Tibial nerve (tissue), 4 donors: ENCODE measurements around the gene MBLAC1. TPM values are rescaled to one million over a fixed set of nuclear protein-coding genes. Genes with fewer than 3 reads are reported as not detected.

ENCODE experiments used
- DNase-seq, 2 donors: peaks; one replicate each; pipeline ENCODE4 v3.0.0-alpha.2; 2019; ENCODE audit warnings: low spot score in 2 of 2
- H3K27ac ChIP-seq, 4 donors: fragments of 200-600 bp; sonication (generic) in 3 of 4; one replicate each; pipeline ENCODE4 v1.5.1; 2017 to 2019; ENCODE audit warnings: mild to moderate bottlenecking in 1 of 4
- H3K27me3 ChIP-seq, 2 donors: fragments of 200-600 bp; sonication (generic) in 1 of 2; one replicate each; pipeline versions ENCODE4 v1.5.1 to v1.6.0; 2017 to 2019
- H3K36me3 ChIP-seq, 3 donors: fragments of 200-600 bp; sonication (generic); one replicate each; pipeline ENCODE4 v1.5.1; 2018 to 2019
- H3K4me1 ChIP-seq, 4 donors: fragments of 200-600 bp; sonication (generic) in 3 of 4; one replicate each; pipeline ENCODE4 v1.5.1; 2017 to 2019
- H3K4me3 ChIP-seq, 4 donors: fragments of 200-600 bp; sonication (generic) in 3 of 4; one replicate each; pipeline ENCODE4 v1.5.1; 2017 to 2019; ENCODE audit warnings: mild to moderate bottlenecking in 1 of 4, moderate library complexity in 1 of 4
- H3K9me3 ChIP-seq, 4 donors: fragments of 200-600 bp; sonication (generic) in 3 of 4; one replicate each; pipeline ENCODE4 v1.5.1; 2017 to 2019
- CTCF ChIP-seq, 5 experiments: fragments of 200-600 bp in 3 of 5; fragments of 450-650 bp in 2 of 5; sonication (generic) in 3 of 5; IDR thresholded peaks; one replicate each; pipeline ENCODE4 v1.5.1; 2016 to 2019; ENCODE audit warnings: antibody characterized with exemption in 5 of 5, mild to moderate bottlenecking in 3 of 5, moderate library complexity in 2 of 5
- EP300 ChIP-seq, 2 donors: sonication (generic); formaldehyde crosslinking; IDR thresholded peaks; one replicate each; pipeline ENCODE4 v1.6.1; 2017; ENCODE audit warnings: antibody characterized with exemption in 2 of 2, mild to moderate bottlenecking in 1 of 2
- POLR2A ChIP-seq, 2 donors: fragments of 450-650 bp; IDR thresholded peaks; one replicate each; pipeline ENCODE4 v1.6.1; 2017; ENCODE audit warnings: antibody characterized with exemption in 2 of 2, mild to moderate bottlenecking in 2 of 2, moderate library complexity in 2 of 2
- WGBS, 2 donors: methylation state at CpG; one replicate each; pipeline ENCODE4 v1.1.5; 2018; 5-methylcytosine and 5-hydroxymethylcytosine counted together
- total RNA-seq, 4 donors: library from RNA; depleted of rRNA; stranded (reverse); fragments of >200 nt; gene quantifications; one replicate each; pipeline ENCODE4 v1.1.0, GENCODE V29; 2016

The MBLAC1 gene
- total RNA-seq, 4 donors from 2014 or later = 3.9 to 9.2 (median 6.9) TPM

- Histone ChIP-seq H3K9me3 (no peaks in the 10 kb centered on the region), H3K27ac (peak within 1 kb of the TSS; percentile 79 to 91 (median 84)), H3K36me3 (peaks cover 0 to 36% (median 0%) of the 10 kb centered on the region in 3 donors), H3K27me3 (no peaks in the 10 kb centered on the region), H3K4me3 (peak within 1 kb of the TSS; percentile 61 to 85 (median 69)), H3K4me1 (peaks cover 0 to 29% (median 16%) of the 10 kb centered on the region in 4 donors)
- 0 to 1% methylated on average over 42 to 48 of the region's 49 CpGs for WGBS, 2 donors
- TF ChIP-seq CTCF (IDR thresholded peaks at IDR 0.05) (peak in 2 of 5 experiments; percentile 29 to 65), POLR2A (IDR thresholded peaks at IDR 0.05) (peak; percentile 35 to 56), EP300 (IDR thresholded peaks at IDR 0.05) (peak; percentile 81 to 87)
- peak; percentile 88 to 91 for DNase-seq
Measured at GRCh38 chr7:100119072-100119969, 7.4 kb upstream of the MBLAC1 start, which contains the start of the genes CNPY4 and TAF6. CNPY4 (plus strand) TSS chr7:100119634; CDS start chr7:100119745, 111 bp downstream. TAF6 (minus strand) TSS chr7:100119358; CDS start chr7:100114209, 5,149 bp downstream.

GRCh38 chr7:100119970-100120732 lies 6.6 kb upstream of the MBLAC1 start:
- Histone ChIP-seq H3K4me1 (peaks cover 0 to 32% (median 18%) of the 10 kb centered on the region in 4 donors), H3K4me3 (peak overlapping the region; percentile 61 to 85 (median 69)), H3K27ac (peak overlapping the region; percentile 79 to 91 (median 84)), H3K27me3 (no peaks in the 10 kb centered on the region), H3K36me3 (peaks cover 0 to 42% (median 0%) of the 10 kb centered on the region in 3 donors), H3K9me3 (no peaks in the 10 kb centered on the region)
- TF ChIP-seq EP300 (IDR thresholded peaks at IDR 0.05) = no peak
- no peak for TF ChIP-seq POLR2A (IDR thresholded peaks at IDR 0.05)
- DNase-seq = peak; percentile 51 to 72
- WGBS, 2 donors = 11% methylated on average over 19 of the region's 19 CpGs

- WGBS, 2 donors = 16 to 41% methylated on average over 1 of the region's 1 CpG
- H3K27me3 ChIP-seq = no peaks in the 10 kb centered on the region
- no peaks in the 10 kb centered on the region for H3K9me3 ChIP-seq
- no peak for TF ChIP-seq POLR2A (IDR thresholded peaks at IDR 0.05)
- no peak for TF ChIP-seq CTCF (IDR thresholded peaks at IDR 0.05)
- TF ChIP-seq EP300 (IDR thresholded peaks at IDR 0.05) = no peak
- H3K4me1 ChIP-seq = peaks cover 0 to 37% (median 20%) of the 10 kb centered on the region in 4 donors
- H3K36me3 ChIP-seq = peaks cover 0 to 40% (median 0%) of the 10 kb centered on the region in 3 donors
- H3K4me3 ChIP-seq = peak overlapping the region in 3 of 4 donors; percentile 65 to 85 (median 73)
- no peak for DNase-seq
- peak overlapping the region in 3 of 4 donors; percentile 83 to 91 (median 84) for H3K27ac ChIP-seq
Measured at GRCh38 chr7:100120733-100121036, 6.1 kb upstream of the MBLAC1 start.

- TF ChIP-seq EP300 (IDR thresholded peaks at IDR 0.05) (no peak), POLR2A (IDR thresholded peaks at IDR 0.05) (no peak), CTCF (IDR thresholded peaks at IDR 0.05) (no peak)
- Histone ChIP-seq H3K4me3 (no peak overlapping the region), H3K27ac (no peak overlapping the region), H3K27me3 (no peaks in the 10 kb centered on the region), H3K36me3 (peaks cover 0 to 34% (median 0%) of the 10 kb centered on the region in 3 donors), H3K9me3 (no peaks in the 10 kb centered on the region), H3K4me1 (peaks cover 0 to 44% (median 26%) of the 10 kb centered on the region in 4 donors)
- WGBS, 2 donors = 44 to 63% methylated on average over 13 of the region's 13 CpGs
- DNase-seq = no peak
Measured at GRCh38 chr7:100122067-100122466, 4.7 kb upstream of the MBLAC1 start.

- H3K27me3 ChIP-seq = no peaks in the 10 kb centered on the region
- TF ChIP-seq CTCF (IDR thresholded peaks at IDR 0.05) (no peak), POLR2A (IDR thresholded peaks at IDR 0.05) (no peak), EP300 (IDR thresholded peaks at IDR 0.05) (no peak)
- no peak overlapping the region for H3K4me3 ChIP-seq
- no peak for DNase-seq
- H3K36me3 ChIP-seq = peaks cover 0 to 34% (median 0%) of the 10 kb centered on the region in 3 donors
- WGBS, 2 donors = 67 to 95% methylated on average over 1 of the region's 1 CpG
- H3K27ac ChIP-seq = no peak overlapping the region
- peaks cover 0 to 46% (median 27%) of the 10 kb centered on the region in 4 donors for H3K4me1 ChIP-seq
- H3K9me3 ChIP-seq = no peaks in the 10 kb centered on the region
Measured at GRCh38 chr7:100122568-100122967, 4.2 kb upstream of the MBLAC1 start.
